ENCODE measurements around the gene DSE. TPM values are rescaled to one million over a fixed set of nuclear protein-coding genes. Genes with fewer than 3 reads are reported as not detected.

The DSE gene
- total RNA-seq, 3 donors from 2014 or later (not counting 1 experiment from before 2014, with no cell fraction given), result 7.4 to 9.6 (median 7.6) TPM

GRCh38 chr6:116461331-116461931 lies 90.7 kb downstream of the DSE start, which contains the start of gene CALHM6:
CALHM6 (plus strand) TSS chr6:116461375; CDS start chr6:116461930, 555 bp downstream.
- H3K36me3 Mint-ChIP-seq, result no peaks in the 10 kb centered on the region
- H3K4me3 ChIP-seq (ENCODE audit: low read length), result peak within 1 kb of the TSS; percentile 67
- peaks cover 15% of the 10 kb centered on the region for H3K4me1 ChIP-seq (ENCODE audit: control insufficient read depth, insufficient read depth, low read length)
- no peaks in the 10 kb centered on the region for H3K27me3 Mint-ChIP-seq (ENCODE audit: low read depth in 2 of 2)
- ATAC-seq (peak in 2 of 3 donors; percentile 29 to 32), DNase-seq (no peak)
- H3K27ac Mint-ChIP-seq, result peak within 1 kb of the TSS; percentile 21 to 82
- no peaks in the 10 kb centered on the region for H3K36me3 ChIP-seq (ENCODE audit: control insufficient read depth, insufficient read depth, low read length)
- intact Hi-C loops (cut with micrococcal nuclease), result no loop called here
- 36% methylated on average over 13 of the region's 13 CpGs for WGBS (ENCODE audit: insufficient coverage)
- peak within 1 kb of the TSS; percentile 90 for H3K4me3 Mint-ChIP-seq
- H3K27me3 ChIP-seq (ENCODE audit: control insufficient read depth, insufficient read depth, low read length), result no peaks in the 10 kb centered on the region
- TF ChIP-seq CTCF (IDR thresholded peaks at IDR 0.05), result no peak
- H3K9me3 ChIP-seq (ENCODE audit: control insufficient read depth, insufficient read depth, low read length), result no peaks in the 10 kb centered on the region
- no peaks in the 10 kb centered on the region for H3K9me3 Mint-ChIP-seq
- H3K27ac ChIP-seq (ENCODE audit: low read length), result peak within 1 kb of the TSS; percentile 76
- H3K4me1 Mint-ChIP-seq, result peaks cover 16 to 32% of the 10 kb centered on the region in 2 donors

GRCh38 chr6:116461932-116462885 lies 91.5 kb downstream of the DSE start:
- Histone ChIP-seq H3K27ac (ENCODE audit: low read length) (peak overlapping the region; percentile 76), H3K36me3 (ENCODE audit: control insufficient read depth, insufficient read depth, low read length) (no peaks in the 10 kb centered on the region), H3K27me3 (ENCODE audit: control insufficient read depth, insufficient read depth, low read length) (no peaks in the 10 kb centered on the region), H3K4me3 (ENCODE audit: low read length) (peak overlapping the region; percentile 67), H3K4me1 (ENCODE audit: control insufficient read depth, insufficient read depth, low read length) (peaks cover 15% of the 10 kb centered on the region), H3K9me3 (ENCODE audit: control insufficient read depth, insufficient read depth, low read length) (no peaks in the 10 kb centered on the region)
- peak; percentile 60 to 80 for DNase-seq
- H3K27ac Mint-ChIP-seq, result peak overlapping the region; percentile 21 to 82
- peak overlapping the region; percentile 90 for H3K4me3 Mint-ChIP-seq
- no peaks in the 10 kb centered on the region for H3K36me3 Mint-ChIP-seq
- no peaks in the 10 kb centered on the region for H3K27me3 Mint-ChIP-seq (ENCODE audit: low read depth in 2 of 2)
- no peak for TF ChIP-seq CTCF (IDR thresholded peaks at IDR 0.05)
- peak; percentile 87 to 90 (median 90) for ATAC-seq
- intact Hi-C loops (cut with micrococcal nuclease), result loop anchor here (2.0 kb wide), 1 partner anchor 15 kb away; no protein-coding TSS in a partner anchor
- H3K9me3 Mint-ChIP-seq, result no peaks in the 10 kb centered on the region
- WGBS (ENCODE audit: insufficient coverage), result 2% methylated on average over 79 of the region's 84 CpGs
- H3K4me1 Mint-ChIP-seq, result peaks cover 16 to 32% of the 10 kb centered on the region in 2 donors

- TF ChIP-seq CTCF (IDR thresholded peaks at IDR 0.05), result no peak
- no peaks in the 10 kb centered on the region for H3K36me3 ChIP-seq (ENCODE audit: control insufficient read depth, insufficient read depth, low read length)
- Mint-ChIP-seq H3K36me3 (no peaks in the 10 kb centered on the region), H3K4me3 (peak overlapping the region; percentile 90), H3K9me3 (no peaks in the 10 kb centered on the region), H3K4me1 (peaks cover 16 to 32% of the 10 kb centered on the region in 2 donors), H3K27me3 (ENCODE audit: low read depth in 2 of 2) (no peaks in the 10 kb centered on the region), H3K27ac (no peak overlapping the region)
- H3K4me3 ChIP-seq (ENCODE audit: low read length), result no peak overlapping the region
- H3K9me3 ChIP-seq (ENCODE audit: control insufficient read depth, insufficient read depth, low read length), result no peaks in the 10 kb centered on the region
- ATAC-seq (no peak), DNase-seq (no peak)
- H3K27me3 ChIP-seq (ENCODE audit: control insufficient read depth, insufficient read depth, low read length), result no peaks in the 10 kb centered on the region
- H3K4me1 ChIP-seq (ENCODE audit: control insufficient read depth, insufficient read depth, low read length), result peaks cover 15% of the 10 kb centered on the region
- intact Hi-C loops (cut with micrococcal nuclease), result loop anchor here (2.0 kb wide), 1 partner anchor 14 kb away; no protein-coding TSS in a partner anchor
- H3K27ac ChIP-seq (ENCODE audit: low read length), result no peak overlapping the region
- WGBS (ENCODE audit: insufficient coverage), result 81% methylated on average over 4 of the region's 4 CpGs
These were observed 92.6 kb downstream of the DSE start for GRCh38 chr6:116463301-116463700.
